ENCODE measurements around the gene IKBKE.

Gene IKBKE

GRCh38 chr1:206469933-206470691 lies at the start of gene IKBKE:
IKBKE (plus strand) TSS chr1:206470476; CDS start chr1:206473228, 2,752 bp downstream.
- H3K4me3 ChIP-seq (ENCODE audit: low read depth, low read length) = peak within 1 kb of the TSS; percentile 82
- DNase-seq (ENCODE audit: low read depth) = no peak

- no peak overlapping the region for H3K4me3 ChIP-seq (ENCODE audit: low read depth, low read length)
- no peak for DNase-seq (ENCODE audit: low read depth)
These were observed 48.5 kb upstream of the IKBKE start for GRCh38 chr1:206421616-206422340.

GRCh38 chr1:206422525-206422924 lies 47.8 kb upstream of the IKBKE start:
- no peak overlapping the region for H3K4me3 ChIP-seq (ENCODE audit: low read depth, low read length)
- DNase-seq (ENCODE audit: low read depth) = no peak

GRCh38 chr1:206427291-206427690 lies 43.0 kb upstream of the IKBKE start:
- no peak for DNase-seq (ENCODE audit: low read depth)
- no peak overlapping the region for H3K4me3 ChIP-seq (ENCODE audit: low read depth, low read length)

- H3K4me3 ChIP-seq (ENCODE audit: low read depth, low read length) = no peak overlapping the region
- no peak for DNase-seq (ENCODE audit: low read depth)
These were observed 40.9 kb upstream of the IKBKE start for GRCh38 chr1:206429421-206429820.

- no peak overlapping the region for H3K4me3 ChIP-seq (ENCODE audit: low read depth, low read length)
- DNase-seq (ENCODE audit: low read depth) = peak; percentile 47
These were observed 40.0 kb upstream of the IKBKE start for GRCh38 chr1:206430031-206430983.

GRCh38 chr1:206435445-206435844 lies 34.8 kb upstream of the IKBKE start:
- no peak for DNase-seq (ENCODE audit: low read depth)
- no peak overlapping the region for H3K4me3 ChIP-seq (ENCODE audit: low read depth, low read length)

GRCh38 chr1:206438554-206438953 lies 31.7 kb upstream of the IKBKE start:
- H3K4me3 ChIP-seq (ENCODE audit: low read depth, low read length) = no peak overlapping the region
- DNase-seq (ENCODE audit: low read depth) = no peak

- no peak overlapping the region for H3K4me3 ChIP-seq (ENCODE audit: low read depth, low read length)
- no peak for DNase-seq (ENCODE audit: low read depth)
These were observed 31.1 kb upstream of the IKBKE start for GRCh38 chr1:206439205-206439604.

- no peak for DNase-seq (ENCODE audit: low read depth)
- H3K4me3 ChIP-seq (ENCODE audit: low read depth, low read length) = no peak overlapping the region
These were observed 28.8 kb upstream of the IKBKE start for GRCh38 chr1:206441336-206441967.

GRCh38 chr1:206442101-206442500 lies 28.2 kb upstream of the IKBKE start:
- H3K4me3 ChIP-seq (ENCODE audit: low read depth, low read length) = no peak overlapping the region
- DNase-seq (ENCODE audit: low read depth) = no peak

GRCh38 chr1:206445116-206445515 lies 25.2 kb upstream of the IKBKE start:
- DNase-seq (ENCODE audit: low read depth) = no peak
- no peak overlapping the region for H3K4me3 ChIP-seq (ENCODE audit: low read depth, low read length)

- no peak for DNase-seq (ENCODE audit: low read depth)
- no peak overlapping the region for H3K4me3 ChIP-seq (ENCODE audit: low read depth, low read length)
These were observed 24.3 kb upstream of the IKBKE start for GRCh38 chr1:206445911-206446356.

- H3K4me3 ChIP-seq (ENCODE audit: low read depth, low read length) = no peak overlapping the region
- DNase-seq (ENCODE audit: low read depth) = no peak
These were observed 23.4 kb upstream of the IKBKE start for GRCh38 chr1:206446688-206447421.

- no peak for DNase-seq (ENCODE audit: low read depth)
- H3K4me3 ChIP-seq (ENCODE audit: low read depth, low read length) = no peak overlapping the region
These were observed 22.9 kb upstream of the IKBKE start for GRCh38 chr1:206447422-206447765.

GRCh38 chr1:206447792-206448191 lies 22.5 kb upstream of the IKBKE start:
- DNase-seq (ENCODE audit: low read depth) = no peak

GRCh38 chr1:206448471-206448870 lies 21.8 kb upstream of the IKBKE start:
- no peak overlapping the region for H3K4me3 ChIP-seq (ENCODE audit: low read depth, low read length)
- DNase-seq (ENCODE audit: low read depth) = no peak

More at GRCh38 chr1:206447792-206448191, 22.5 kb upstream of the IKBKE start:
- H3K4me3 ChIP-seq (ENCODE audit: low read depth, low read length) = no peak overlapping the region

GRCh38 chr1:206449565-206449964 lies 20.7 kb upstream of the IKBKE start:
- H3K4me3 ChIP-seq (ENCODE audit: low read depth, low read length) = no peak overlapping the region
- no peak for DNase-seq (ENCODE audit: low read depth)

- H3K4me3 ChIP-seq (ENCODE audit: low read depth, low read length) = no peak overlapping the region
- no peak for DNase-seq (ENCODE audit: low read depth)
These were observed 20.0 kb upstream of the IKBKE start for GRCh38 chr1:206450281-206450680.

Data from skeletal muscle cell (primary cell).